GM12878 (cell line): Measurements from ENCODE around the gene HJURP. TPM values are rescaled to one million over a fixed set of nuclear protein-coding genes. Genes with fewer than 3 reads are reported as not detected.
A peak's percentile ranks its signal among the peaks of the same experiment; 100 is the strongest.

Experiments
- ETV6 ChIP-seq, 2 experiments: fragments of 450-650 bp in 1 of 2; IDR thresholded peaks in 1 of 2; conservative IDR thresholded peaks in 1 of 2; 2 replicates each; pipeline ENCODE4 v1.6.1; 2014; ENCODE audit warnings: antibody characterized with exemption in 1 of 2, borderline replicate concordance in 1 of 2, low read depth in 1 of 2, mild to moderate bottlenecking in 1 of 2, moderate library complexity in 1 of 2
- IRF4 ChIP-seq: IDR thresholded peaks from 2 replicates; pipeline ENCODE4 v1.6.1; 2011; ENCODE audit warnings: low read depth, low read length
- JUNB ChIP-seq: IDR thresholded peaks from 2 replicates; pipeline ENCODE4 v1.6.1; 2016; ENCODE audit warnings: antibody characterized with exemption, mild to moderate bottlenecking
- KAT2A ChIP-seq: conservative IDR thresholded peaks from 2 replicates; pipeline ENCODE4 v1.6.1; 2011; ENCODE audit warnings: low read depth, low read length; ENCODE audit not compliant: control insufficient read depth
- MTA2 ChIP-seq: fragments of 450-650 bp; IDR thresholded peaks from 2 replicates; pipeline ENCODE4 v1.6.1; 2016; ENCODE audit warnings: low read depth, mild to moderate bottlenecking, moderate library complexity
- PML ChIP-seq: IDR thresholded peaks from 2 replicates; pipeline ENCODE4 v1.6.1; 2012; ENCODE audit warnings: low read length, inconsistent platforms
- SPI1 ChIP-seq: IDR thresholded peaks from 2 replicates; pipeline ENCODE4 v1.6.1; 2011; ENCODE audit warnings: low read depth, mild to moderate bottlenecking, low read length, moderate library complexity, borderline replicate concordance; ENCODE audit not compliant: insufficient read depth
- STAT1 ChIP-seq: fragments of 450-650 bp; conservative IDR thresholded peaks from 2 replicates; pipeline ENCODE4 v1.6.1; 2014; ENCODE audit warnings: antibody characterized with exemption, mild to moderate bottlenecking
- TARDBP ChIP-seq: IDR thresholded peaks from 2 replicates; pipeline ENCODE4 v1.6.1; 2016; ENCODE audit warnings: borderline replicate concordance
- TCF7 ChIP-seq: IDR thresholded peaks from 2 replicates; pipeline ENCODE4 v1.6.1; 2014; ENCODE audit warnings: antibody characterized with exemption, borderline replicate concordance
- USF1 ChIP-seq: IDR thresholded peaks from 2 replicates; pipeline ENCODE4 v1.6.1; 2011; ENCODE audit warnings: borderline replicate concordance, low read depth, mild to moderate bottlenecking, moderate library complexity, mixed read lengths, low read length; ENCODE audit not compliant: insufficient read depth; ENCODE audit errors: extremely low read length
- ZNF274 ChIP-seq: IDR thresholded peaks from one replicate; pipeline ENCODE4 v1.8.0; 2011; ENCODE audit not compliant: insufficient read length, insufficient read depth
- polyA plus RNA-seq, 11 experiments: library from polyadenylated mRNA; depleted of rRNA in 4 of 11; unstranded in 6 of 11; stranded (reverse) in 5 of 11; fragments of >200 nt; fragmentation: Nextera tagmentation in 4 of 11; fragmentation: Illumina TruSeq in 1 of 11; extraction: Ambion mirVana in 4 of 11; extraction: Trizol in 1 of 11; gene quantifications; 1 replicate in 1 of 11; 2 replicates in 10 of 11; pipeline versions ENCODE4 v1.2.1 to v1.2.3, GENCODE V29; 2011 to 2016; ENCODE audit warnings: inconsistent platforms in 2 of 11, missing spikeins in 2 of 11, low read depth in 1 of 11
- total RNA-seq, 4 experiments: library from RNA; depleted of rRNA in 3 of 4; stranded (reverse); fragments of >200 nt in 3 of 4; fragmentation: Illumina TruSeq in 1 of 4; extraction: Trizol in 1 of 4; gene quantifications; 2 replicates each; pipeline versions ENCODE4 v1.2.1 to v1.2.3, GENCODE V29; 2013 to 2021
- TF ChIP-seq, protein P1 (sequence below): fragments of 450-650 bp; IDR thresholded peaks from 2 replicates; pipeline ENCODE4 v1.6.1; 2018; ENCODE audit warnings: mild to moderate bottlenecking, low read depth, moderate library complexity; ENCODE audit not compliant: partially characterized antibody
- TF ChIP-seq, protein P2 (sequence below): IDR thresholded peaks from 2 replicates; pipeline ENCODE4 v1.6.1; 2012; ENCODE audit warnings: low read depth, low read length, improper control_type of control experiment

HJURP gene
- total and polyA plus RNA-seq, 10 of the 15 experiments (the other 5 are each of a cell fraction or from before 2014, with no cell fraction given), result 12.7 to 68.9 (median 44.4) TPM

DNA sequence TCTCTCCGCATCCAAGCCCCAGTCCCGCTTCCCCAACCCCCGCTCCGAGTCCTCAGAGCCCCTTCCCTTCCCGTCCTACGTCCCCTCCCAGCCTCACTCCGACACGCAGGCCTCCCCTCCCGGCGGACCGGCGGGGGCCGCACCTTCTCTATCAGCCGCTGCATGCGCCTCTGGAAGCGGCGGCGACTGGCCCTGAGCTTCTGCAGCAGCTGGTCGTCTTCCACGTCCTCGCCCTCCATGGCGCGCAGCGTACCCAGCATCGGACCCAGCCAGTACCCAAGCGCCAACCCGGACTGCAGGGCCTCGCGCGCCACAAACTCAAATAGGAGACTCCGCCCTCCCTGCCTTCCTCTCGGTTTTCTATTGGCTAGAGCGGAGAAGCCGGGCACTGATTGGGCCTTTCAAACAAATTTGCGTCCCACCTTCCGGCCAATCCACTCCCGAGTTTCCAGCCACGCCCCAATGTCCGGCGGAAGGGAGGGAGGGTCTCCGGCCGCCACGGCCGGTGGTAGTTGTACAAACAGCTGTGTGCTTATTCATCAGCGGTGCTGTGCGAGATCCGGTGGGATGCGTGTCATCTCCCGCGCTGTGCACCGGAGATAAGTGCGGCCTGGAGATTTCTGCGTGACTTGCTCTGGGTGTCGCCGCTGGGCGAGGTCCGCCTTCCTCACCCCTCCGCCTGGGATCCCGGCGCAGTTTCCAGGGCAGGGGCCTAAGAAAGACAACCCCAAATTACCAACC lies at the start of gene HJURP (continued):
- TF ChIP-seq TARDBP (no peak), TCF7 (no peak), PML (no peak), SPI1 (no peak), USF1 (no peak), MTA2 (no peak), JUNB (no peak), KAT2A (no peak), STAT1 (no peak), ETV6 (conservative IDR thresholded peaks at IDR 0.05 in 1 of 2, IDR thresholded peaks at IDR 0.05 in 1 of 2; ENCODE audit: borderline replicate concordance in 1 of 2, low read depth in 1 of 2) (no peak), IRF4 (0 out of 2 replicates have a peak, but pooled peaks have one; percentile 18), ZNF274 (no peak)
- TF ChIP-seq, protein P1, sequence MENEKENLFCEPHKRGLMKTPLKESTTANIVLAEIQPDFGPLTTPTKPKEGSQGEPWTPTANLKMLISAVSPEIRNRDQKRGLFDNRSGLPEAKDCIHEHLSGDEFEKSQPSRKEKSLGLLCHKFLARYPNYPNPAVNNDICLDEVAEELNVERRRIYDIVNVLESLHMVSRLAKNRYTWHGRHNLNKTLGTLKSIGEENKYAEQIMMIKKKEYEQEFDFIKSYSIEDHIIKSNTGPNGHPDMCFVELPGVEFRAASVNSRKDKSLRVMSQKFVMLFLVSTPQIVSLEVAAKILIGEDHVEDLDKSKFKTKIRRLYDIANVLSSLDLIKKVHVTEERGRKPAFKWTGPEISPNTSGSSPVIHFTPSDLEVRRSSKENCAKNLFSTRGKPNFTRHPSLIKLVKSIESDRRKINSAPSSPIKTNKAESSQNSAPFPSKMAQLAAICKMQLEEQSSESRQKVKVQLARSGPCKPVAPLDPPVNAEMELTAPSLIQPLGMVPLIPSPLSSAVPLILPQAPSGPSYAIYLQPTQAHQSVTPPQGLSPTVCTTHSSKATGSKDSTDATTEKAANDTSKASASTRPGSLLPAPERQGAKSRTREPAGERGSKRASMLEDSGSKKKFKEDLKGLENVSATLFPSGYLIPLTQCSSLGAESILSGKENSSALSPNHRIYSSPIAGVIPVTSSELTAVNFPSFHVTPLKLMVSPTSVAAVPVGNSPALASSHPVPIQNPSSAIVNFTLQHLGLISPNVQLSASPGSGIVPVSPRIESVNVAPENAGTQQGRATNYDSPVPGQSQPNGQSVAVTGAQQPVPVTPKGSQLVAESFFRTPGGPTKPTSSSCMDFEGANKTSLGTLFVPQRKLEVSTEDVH, result peak; percentile 73
- TF ChIP-seq, protein P2, sequence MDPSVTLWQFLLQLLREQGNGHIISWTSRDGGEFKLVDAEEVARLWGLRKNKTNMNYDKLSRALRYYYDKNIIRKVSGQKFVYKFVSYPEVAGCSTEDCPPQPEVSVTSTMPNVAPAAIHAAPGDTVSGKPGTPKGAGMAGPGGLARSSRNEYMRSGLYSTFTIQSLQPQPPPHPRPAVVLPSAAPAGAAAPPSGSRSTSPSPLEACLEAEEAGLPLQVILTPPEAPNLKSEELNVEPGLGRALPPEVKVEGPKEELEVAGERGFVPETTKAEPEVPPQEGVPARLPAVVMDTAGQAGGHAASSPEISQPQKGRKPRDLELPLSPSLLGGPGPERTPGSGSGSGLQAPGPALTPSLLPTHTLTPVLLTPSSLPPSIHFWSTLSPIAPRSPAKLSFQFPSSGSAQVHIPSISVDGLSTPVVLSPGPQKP, result 0 out of 2 replicates have a peak, but pooled peaks have one; percentile 50
